T-cell (primary cell): ENCODE results near the gene ZNF619. TPM values are rescaled to one million over a fixed set of nuclear protein-coding genes. Genes with fewer than 3 reads are reported as not detected.

ENCODE experiments used
- ATAC-seq, 4 experiments: fragments of 200-7000 bp in 3 of 4; fragments of 150-1000 bp in 1 of 4; cut with Tn5 transposase; replicated peaks in 1 of 4; 1 replicate in 3 of 4; 2 replicates in 1 of 4; pipeline ENCODE4 v1.10.0; 2021; ENCODE audit warnings: moderate library complexity in 3 of 4, mild to moderate bottlenecking in 2 of 4, moderate number of reproducible peaks in 1 of 4
- CTCF ChIA-PET, 2 donors: fragments of 300-600 bp; sonication (Branson Sonifier 250); formaldehyde crosslinking; loops; one replicate each; lab custom pipeline; 2022; ENCODE audit warnings: antibody characterized with exemption in 2 of 2; lab: Charles Lee
- POLR2A ChIA-PET, 2 donors: fragments of 300-600 bp; sonication (Branson Sonifier 250); formaldehyde crosslinking; loops; one replicate each; lab custom pipeline; 2022; ENCODE audit warnings: antibody characterized with exemption in 2 of 2; lab: Charles Lee
- DNase-seq, 35 experiments: peaks; one replicate each; pipeline versions ENCODE4 v3.0.0 to v3.0.0-alpha.2; 2013 to 2023
- H3K27ac ChIP-seq: one replicate; pipeline ENCODE4 v1.5.1; 2013; ENCODE audit warnings: low read length
- H3K27me3 ChIP-seq, 2 experiments: replicated peaks in 1 of 2; 1 replicate in 1 of 2; 2 replicates in 1 of 2; pipeline versions ENCODE4 v1.6.1 to v1.7.0; 2013; ENCODE audit warnings: low read length in 1 of 2, mixed read lengths in 1 of 2; ENCODE audit not compliant: control insufficient read depth in 2 of 2, insufficient read depth in 2 of 2; ENCODE audit errors: extremely low read depth in 1 of 2
- H3K36me3 ChIP-seq, 2 donors: 1 replicate in 1 of 2; 2 replicates in 1 of 2; pipeline versions ENCODE4 v1.6.1 to v1.7.0; 2013; ENCODE audit warnings: low read length in 1 of 2; ENCODE audit not compliant: control insufficient read depth in 2 of 2, insufficient read depth in 1 of 2; ENCODE audit errors: extremely low read depth in 1 of 2
- H3K4me1 ChIP-seq, 2 experiments: 1 replicate in 1 of 2; 2 replicates in 1 of 2; pipeline versions ENCODE4 v1.6.1 to v1.7.0; 2013; ENCODE audit warnings: low read length in 2 of 2, mixed read lengths in 1 of 2; ENCODE audit not compliant: insufficient read depth in 2 of 2, control insufficient read depth in 1 of 2; ENCODE audit errors: extremely low read depth in 1 of 2
- H3K4me3 ChIP-seq, 2 donors: 1 replicate in 1 of 2; 2 replicates in 1 of 2; pipeline versions ENCODE4 v1.5.1 to v1.7.0; 2013; ENCODE audit warnings: mild to moderate bottlenecking in 2 of 2, low read length in 1 of 2, moderate library complexity in 1 of 2; ENCODE audit not compliant: control insufficient read depth in 1 of 2; ENCODE audit errors: extremely low read depth in 1 of 2
- H3K9me3 ChIP-seq: 2 replicates; pipeline ENCODE4 v1.7.0; 2013
- H3K27ac Mint-ChIP-seq, 2 donors: one replicate each; pipeline ENCODE4 v1.8.0; 2020 to 2021; ENCODE audit warnings: mild to moderate bottlenecking in 2 of 2, mixed read lengths in 2 of 2
- H3K27me3 Mint-ChIP-seq, 2 donors: one replicate each; pipeline ENCODE4 v1.8.0; 2021 to 2022; ENCODE audit warnings: mixed read lengths in 2 of 2
- H3K36me3 Mint-ChIP-seq: one replicate; pipeline ENCODE4 v1.8.0; 2021; ENCODE audit warnings: mixed read lengths
- H3K4me1 Mint-ChIP-seq, 3 donors: one replicate each; pipeline ENCODE4 v1.8.0; 2020 to 2022; ENCODE audit warnings: mixed read lengths in 3 of 3, mild to moderate bottlenecking in 1 of 3
- H3K4me3 Mint-ChIP-seq, 3 donors: one replicate each; pipeline ENCODE4 v1.8.0; 2020 to 2022; ENCODE audit warnings: mild to moderate bottlenecking in 3 of 3, mixed read lengths in 3 of 3, moderate library complexity in 3 of 3
- H3K9me3 Mint-ChIP-seq, 3 donors: one replicate each; pipeline ENCODE4 v1.8.0; 2020 to 2022; ENCODE audit warnings: mixed read lengths in 3 of 3
- WGBS: methylation state at CpG from one replicate; pipeline ENCODE4 v1.1.5; 2013; ENCODE audit warnings: missing lambda C conversion rate; ENCODE audit not compliant: insufficient coverage; 5-methylcytosine and 5-hydroxymethylcytosine counted together
- total RNA-seq, 35 experiments: library from RNA in 6 of 35; stranded (reverse) in 6 of 35; fragments of 120-200 nt in 1 of 35; gene quantifications; one replicate each; pipeline versions ENCODE4 v1.2.1 to v1.2.4 and lab custom pipeline; 2013 to 2026

Gene ZNF619
- total RNA-seq, 5 donors from 2014 or later (not counting 1 experiment from before 2014, with no cell fraction given): 7.3 to 12.2 (median 11.2) TPM

GRCh38 chr3:40497288-40497687 is 20.4 kb downstream of the ZNF619 start:
- Mint-ChIP-seq H3K27ac (no peak overlapping the region), H3K36me3 (peaks cover 3% of the 10 kb centered on the region), H3K9me3 (no peaks in the 10 kb centered on the region), H3K4me1 (no peaks in the 10 kb centered on the region), H3K4me3 (no peak overlapping the region), H3K27me3 (no peaks in the 10 kb centered on the region)
- ATAC-seq: no peak
- 100% methylated on average over 1 of the region's 2 CpGs for WGBS
- H3K4me3 ChIP-seq: no peak overlapping the region
- no peaks in the 10 kb centered on the region for H3K27me3 ChIP-seq
- no peaks in the 10 kb centered on the region for H3K9me3 ChIP-seq
- no peak overlapping the region for H3K27ac ChIP-seq
- ChIA-PET POLR2A (interaction anchor here in 1 of 2 donors (0.6 kb wide), 1 partner anchor 53 kb away, joined by 3 read pairs; no protein-coding TSS in a partner anchor), CTCF (no interaction called here)
- H3K36me3 ChIP-seq: no peaks in the 10 kb centered on the region
- H3K4me1 ChIP-seq: no peaks in the 10 kb centered on the region
- no peak for DNase-seq

- no peak overlapping the region for H3K4me3 ChIP-seq
- H3K27ac ChIP-seq: no peak overlapping the region
- Mint-ChIP-seq H3K27me3 (no peaks in the 10 kb centered on the region), H3K4me3 (no peak overlapping the region), H3K9me3 (no peaks in the 10 kb centered on the region), H3K27ac (no peak overlapping the region), H3K36me3 (peaks cover 3% of the 10 kb centered on the region), H3K4me1 (peaks cover 0 to 4% (median 0%) of the 10 kb centered on the region in 3 donors)
- ChIA-PET POLR2A (no interaction called here), CTCF (interaction anchor here in 1 of 2 donors (0.5 kb wide), 1 partner anchor 1692 kb away, joined by 5 read pairs; no protein-coding TSS in a partner anchor)
- H3K9me3 ChIP-seq: no peaks in the 10 kb centered on the region
- ATAC-seq (no peak), DNase-seq (no peak)
- no CpG with 5 or more reads among the region's 1 CpG for WGBS
- H3K36me3 ChIP-seq: no peaks in the 10 kb centered on the region
- no peaks in the 10 kb centered on the region for H3K27me3 ChIP-seq
- H3K4me1 ChIP-seq: no peaks in the 10 kb centered on the region
Observed at GRCh38 chr3:40499952-40500351, 23.0 kb downstream of the ZNF619 start.

GRCh38 chr3:40502034-40502433 is 25.1 kb downstream of the ZNF619 start:
- no CpG with 5 or more reads among the region's 2 CpGs for WGBS
- no peaks in the 10 kb centered on the region for H3K9me3 ChIP-seq
- no peaks in the 10 kb centered on the region for H3K27me3 ChIP-seq
- Mint-ChIP-seq H3K27me3 (no peaks in the 10 kb centered on the region), H3K4me3 (no peak overlapping the region), H3K9me3 (no peaks in the 10 kb centered on the region), H3K4me1 (peaks cover 15 to 19% (median 17%) of the 10 kb centered on the region in 3 donors), H3K27ac (no peak overlapping the region), H3K36me3 (peaks cover 3% of the 10 kb centered on the region)
- POLR2A ChIA-PET: no interaction called here
- no peaks in the 10 kb centered on the region for H3K36me3 ChIP-seq
- no peak overlapping the region for H3K4me3 ChIP-seq
- DNase-seq: no peak
- ATAC-seq: no peak
- peaks cover 0 to 6% of the 10 kb centered on the region in 2 experiments for H3K4me1 ChIP-seq
- no peak overlapping the region for H3K27ac ChIP-seq
- CTCF ChIA-PET: interaction anchor here in 1 of 2 donors (0.6 kb wide), 1 partner anchor 1001 kb away, joined by 3 read pairs; no protein-coding TSS in a partner anchor

GRCh38 chr3:40504636-40505430 is 27.9 kb downstream of the ZNF619 start:
- H3K27me3 ChIP-seq: no peaks in the 10 kb centered on the region
- Mint-ChIP-seq H3K27ac (peak overlapping the region in 1 of 2 donors; percentile 92), H3K27me3 (no peaks in the 10 kb centered on the region), H3K36me3 (peaks cover 4% of the 10 kb centered on the region), H3K9me3 (no peaks in the 10 kb centered on the region), H3K4me3 (peak overlapping the region; percentile 84 to 94 (median 93)), H3K4me1 (peaks cover 17 to 19% (median 17%) of the 10 kb centered on the region in 3 donors)
- H3K4me1 ChIP-seq: peaks cover 0 to 6% of the 10 kb centered on the region in 2 experiments
- POLR2A ChIA-PET: interaction anchor here in 1 of 2 donors (0.6 kb wide), 1 partner anchor 29 kb away, joined by 5 read pairs; no protein-coding TSS in a partner anchor
- no peak for DNase-seq
- no peaks in the 10 kb centered on the region for H3K36me3 ChIP-seq
- no peaks in the 10 kb centered on the region for H3K9me3 ChIP-seq
- no peak overlapping the region for H3K27ac ChIP-seq
- ATAC-seq: no peak
- WGBS: 100% methylated on average over 5 of the region's 5 CpGs
- H3K4me3 ChIP-seq: no peak overlapping the region
- CTCF ChIA-PET: interaction anchor here in 1 of 2 donors (1.1 kb wide), 1 partner anchor 25 kb away, joined by 3 read pairs; no protein-coding TSS in a partner anchor

GRCh38 chr3:40505599-40506462 is 28.9 kb downstream of the ZNF619 start, which contains the start of gene ZNF620:
TSS of gene ZNF620 (plus strand) at chr3:40506039. CDS start at chr3:40506353, 314 bp downstream.
- peak within 1 kb of the TSS; percentile 66 to 92 for H3K27ac Mint-ChIP-seq
- H3K36me3 Mint-ChIP-seq: peaks cover 11% of the 10 kb centered on the region
- Histone ChIP-seq H3K4me1 (peaks cover 0 to 6% of the 10 kb centered on the region in 2 experiments), H3K27ac (peak within 1 kb of the TSS; percentile 38), H3K4me3 (peak within 1 kb of the TSS; percentile 86 to 91), H3K27me3 (no peaks in the 10 kb centered on the region), H3K9me3 (no peaks in the 10 kb centered on the region), H3K36me3 (no peaks in the 10 kb centered on the region)
- peaks cover 17 to 19% (median 17%) of the 10 kb centered on the region in 3 donors for H3K4me1 Mint-ChIP-seq
- POLR2A ChIA-PET: interaction anchor here in 1 of 2 donors (0.6 to 1.5 kb wide), 3 partner anchors 31 to 1576 kb away, joined by 3 to 4 read pairs (median 3); partner anchors contain the start of gene RPL14
- 15% methylated on average over 37 of the region's 44 CpGs for WGBS
- H3K4me3 Mint-ChIP-seq: peak within 1 kb of the TSS; percentile 84 to 94 (median 93)
- H3K9me3 Mint-ChIP-seq: no peaks in the 10 kb centered on the region
- DNase-seq (peak in 32 of 35 experiments; percentile 2 to 60 (median 16)), ATAC-seq (peak; percentile 77 to 85 (median 80))
- CTCF ChIA-PET: interaction anchor here in 1 of 2 donors (0.8 to 1.1 kb wide), 2 partner anchors 26 to 53 kb away, joined by 3 to 4 read pairs; no protein-coding TSS in a partner anchor
- H3K27me3 Mint-ChIP-seq: no peaks in the 10 kb centered on the region
